SKM-1 (cell line): Measurements from ENCODE around the gene LRRC2.
A peak's percentile ranks its signal among the peaks of the same experiment; 100 is the strongest.
"Not testable (repeated sequence)": the region's sequence is repeated elsewhere in the genome, so short reads cannot be mapped to it uniquely, and the experiment has no call there.

Experiments
- DNase-seq: peaks from one replicate; lab custom pipeline; 2025; ENCODE audit not compliant: unreplicated experiment; lab: John Stamatoyannopoulos, UW

LRRC2 gene

GRCh38 chr3:46584598-46585467, 18.7 kb upstream of the LRRC2 start:
- no peak for DNase-seq

DNA sequence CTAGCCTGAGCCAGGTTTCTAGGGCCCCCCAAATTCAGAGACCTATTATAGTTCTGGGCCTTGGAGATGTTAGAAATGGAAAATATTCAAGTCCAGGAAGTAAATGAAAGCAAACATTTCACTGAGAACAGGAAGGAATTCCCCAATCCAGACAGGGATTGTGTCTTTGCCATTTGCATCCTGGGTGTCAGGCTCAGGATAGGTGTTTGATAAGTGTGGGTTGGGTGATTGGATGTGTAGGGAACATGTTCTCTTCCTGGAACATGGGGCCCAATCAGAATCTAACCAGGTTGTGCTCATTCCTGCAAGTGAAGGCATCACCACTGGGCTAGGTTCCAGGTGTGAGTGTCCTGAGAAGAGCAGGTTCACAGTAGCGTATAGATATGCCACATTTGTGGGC, 14.6 kb upstream of the LRRC2 start:
- DNase-seq, result no peak

DNA sequence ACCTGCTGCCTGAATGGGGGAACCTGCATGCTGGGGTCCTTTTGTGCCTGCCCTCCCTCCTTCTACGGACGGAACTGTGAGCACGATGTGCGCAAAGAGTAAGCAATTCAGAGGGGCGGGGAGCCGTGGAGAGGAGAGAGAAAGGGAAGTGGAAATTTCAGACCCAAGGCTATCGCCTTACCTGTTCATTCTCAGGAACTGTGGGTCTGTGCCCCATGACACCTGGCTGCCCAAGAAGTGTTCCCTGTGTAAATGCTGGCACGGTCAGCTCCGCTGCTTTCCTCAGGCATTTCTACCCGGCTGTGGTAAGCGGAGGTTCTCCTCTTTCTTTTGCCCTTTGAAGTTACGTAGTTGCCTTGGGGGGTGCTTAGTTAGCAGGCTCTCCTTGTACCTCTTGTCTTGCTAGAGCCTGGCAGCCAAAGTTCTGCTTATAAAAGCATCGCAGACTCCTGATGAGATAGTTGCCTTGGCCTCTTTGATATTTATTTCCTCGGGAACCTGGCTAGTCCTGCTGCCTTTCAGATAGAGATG, 13.7 kb upstream of the LRRC2 start:
- DNase-seq, result no peak

DNA sequence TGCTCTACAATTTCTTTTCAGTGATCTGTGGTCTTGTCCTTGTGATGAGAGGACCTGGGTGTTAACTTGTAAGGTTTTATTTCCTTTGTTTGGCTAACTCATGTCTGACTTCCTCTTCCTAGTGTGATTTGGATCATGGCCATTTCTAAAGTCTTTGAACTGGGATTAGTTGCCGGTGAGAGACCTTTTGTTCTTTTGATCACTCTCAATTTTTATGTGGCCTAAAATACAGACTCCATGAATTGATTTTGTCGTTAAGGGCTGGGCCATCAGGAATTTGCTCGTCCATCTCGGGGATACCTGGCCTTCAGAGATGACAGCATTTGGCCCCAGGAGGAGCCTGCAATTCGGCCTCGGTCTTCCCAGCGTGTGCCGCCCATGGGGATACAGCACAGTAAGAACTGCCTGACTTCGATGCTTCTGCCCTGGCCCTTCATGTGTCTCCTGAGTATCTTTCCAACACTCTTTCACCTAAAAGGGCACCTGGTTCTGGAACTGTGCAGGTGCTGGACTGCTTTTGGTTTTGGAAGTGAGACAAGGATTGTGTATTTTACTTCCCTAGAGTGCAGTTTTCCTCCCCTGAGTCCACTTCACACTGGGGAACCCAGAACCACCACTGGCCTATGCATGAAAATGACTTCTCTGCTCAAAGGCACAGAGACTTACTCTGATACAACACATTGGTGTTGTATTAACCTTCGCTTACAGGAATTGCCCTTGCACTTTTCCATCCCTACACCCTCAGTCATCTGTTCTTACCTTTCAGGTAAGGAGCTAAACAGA, 13.1 kb upstream of the LRRC2 start:
- DNase-seq, result peak; percentile 27

- DNase-seq, result not testable (repeated sequence)
Measured at GRCh38 chr3:46577580-46578249, 11.6 kb upstream of the LRRC2 start.

GRCh38 chr3:46576879-46577278, 10.8 kb upstream of the LRRC2 start:
- no peak for DNase-seq

DNA sequence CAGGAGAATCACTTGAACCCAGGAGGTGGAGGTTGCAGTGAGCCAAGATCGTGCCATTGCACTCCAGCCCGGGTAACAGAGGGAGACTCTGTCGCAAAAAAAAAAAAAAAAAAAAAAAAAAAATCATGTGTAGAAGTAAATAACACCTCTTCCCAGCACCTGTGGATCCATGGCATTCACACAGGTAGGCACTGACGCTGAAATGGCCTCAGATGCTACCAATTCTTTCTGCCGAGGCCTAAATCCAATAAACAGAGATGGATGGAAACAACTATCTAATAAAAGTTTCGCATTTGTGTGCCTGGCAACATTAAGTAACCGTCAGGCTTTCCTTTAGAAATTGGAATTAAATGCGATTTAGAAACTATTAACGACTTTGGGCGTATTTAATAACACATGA, 10.3 kb upstream of the LRRC2 start:
- DNase-seq, result no peak

DNA sequence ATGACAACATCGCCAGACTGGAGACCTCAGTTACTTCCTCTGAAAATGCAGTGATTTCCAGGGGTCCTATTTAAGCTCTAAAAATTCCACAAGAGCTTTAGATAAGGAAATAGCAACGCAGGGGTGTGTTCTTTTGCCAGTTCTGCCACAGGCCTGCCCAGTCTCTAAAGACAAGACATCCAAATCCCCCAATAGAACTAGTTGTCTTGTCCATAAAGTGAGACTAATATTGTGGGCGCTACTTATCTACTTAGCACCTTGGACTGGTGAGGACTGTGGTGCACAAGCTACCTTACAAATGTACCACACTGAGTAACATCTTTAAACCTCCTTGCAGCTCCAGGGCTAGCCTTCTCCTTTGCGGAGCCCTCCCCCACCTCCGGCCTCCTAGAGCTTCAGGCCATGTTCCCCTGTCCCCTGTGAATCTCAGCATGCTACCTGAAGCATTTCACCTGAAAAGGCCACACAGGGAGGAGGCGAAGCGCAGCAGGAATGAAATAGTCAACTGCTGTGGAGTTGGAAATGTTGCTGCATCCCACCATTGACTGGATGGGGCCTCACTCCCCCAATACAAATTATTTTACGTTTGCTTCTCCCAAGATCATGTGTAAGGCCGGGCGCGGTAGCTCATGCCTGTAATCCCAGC, 9.6 kb upstream of the LRRC2 start:
- no peak for DNase-seq

DNA sequence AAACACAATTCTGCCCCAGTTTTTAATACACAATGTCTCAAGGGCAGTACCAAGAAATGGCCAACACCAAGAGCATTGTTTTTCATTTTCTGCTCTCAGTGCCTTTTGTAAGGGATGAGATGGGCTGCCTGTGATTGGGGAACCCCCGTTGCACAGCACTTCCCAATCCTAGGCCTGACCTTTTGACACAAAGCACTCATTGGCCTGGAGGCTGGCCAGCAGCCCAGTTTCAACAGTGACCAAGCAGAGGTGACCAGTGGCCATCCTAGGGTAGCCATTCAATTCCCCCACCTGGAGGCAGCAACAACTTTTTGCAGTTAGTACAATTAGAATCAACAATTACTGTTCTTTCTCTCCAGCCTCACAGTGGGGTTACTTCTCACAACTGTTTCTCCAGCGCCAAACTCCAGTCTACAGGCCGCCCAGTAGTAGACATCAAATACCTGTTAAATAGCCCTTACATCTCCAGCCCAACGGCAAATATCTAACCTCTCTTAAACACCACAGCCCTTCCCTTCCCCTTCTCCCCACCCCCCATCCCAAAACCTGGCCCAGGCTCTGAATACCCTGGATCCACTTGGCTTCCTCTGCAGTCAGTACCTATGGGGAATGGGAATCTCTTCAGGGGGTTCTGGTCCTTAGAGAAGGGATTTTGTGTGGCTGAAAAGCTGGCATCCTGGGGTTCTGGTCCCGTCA, 8.9 kb upstream of the LRRC2 start:
- no peak for DNase-seq

DNA sequence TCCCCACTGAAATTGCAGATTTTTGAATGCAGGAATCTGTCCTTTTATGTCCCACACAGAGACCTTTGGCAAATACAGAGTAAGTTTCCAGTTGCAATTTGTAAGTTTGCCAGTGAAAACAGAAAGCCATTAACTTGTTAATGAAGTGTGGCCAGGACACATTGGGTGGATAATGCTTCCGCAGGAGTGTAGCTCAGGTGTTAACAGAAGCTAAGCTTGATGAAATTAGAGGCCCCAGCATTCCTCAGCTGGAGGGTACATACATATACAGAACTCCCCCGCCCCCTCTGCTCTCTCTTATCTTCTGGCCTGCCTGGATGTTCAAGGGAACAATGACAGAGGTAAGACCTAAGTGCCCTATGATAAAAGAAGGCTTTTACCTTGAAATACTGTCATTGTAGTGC, 8.1 kb upstream of the LRRC2 start:
- DNase-seq, result no peak

- no peak for DNase-seq
Measured at GRCh38 chr3:46573701-46574100, 7.6 kb upstream of the LRRC2 start.

DNA sequence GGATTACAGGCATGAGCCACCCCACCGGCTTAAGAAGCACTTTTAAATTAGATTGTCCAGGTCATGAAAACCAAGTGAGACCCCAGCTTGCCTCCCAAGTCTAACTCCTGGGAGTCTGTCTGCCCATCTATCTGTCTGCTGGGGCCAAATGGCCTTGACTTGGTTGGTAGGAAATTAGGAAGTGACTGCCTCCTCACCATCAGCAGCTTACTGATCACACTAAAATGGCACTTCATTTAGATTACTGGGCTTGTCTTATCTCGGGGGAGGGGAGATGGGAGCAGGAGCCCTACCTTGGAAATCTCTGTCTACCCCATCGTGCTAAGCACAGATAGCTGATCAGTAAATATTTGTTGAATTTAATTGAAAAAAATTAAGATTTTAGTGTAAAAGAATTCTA, 5.6 kb upstream of the LRRC2 start:
- no peak for DNase-seq

- DNase-seq, result no peak
Measured at GRCh38 chr3:46565607-46566039, 479 bp downstream of the LRRC2 start.

GRCh38 chr3:46565077-46565476, 1.0 kb downstream of the LRRC2 start:
- DNase-seq, result no peak

DNA sequence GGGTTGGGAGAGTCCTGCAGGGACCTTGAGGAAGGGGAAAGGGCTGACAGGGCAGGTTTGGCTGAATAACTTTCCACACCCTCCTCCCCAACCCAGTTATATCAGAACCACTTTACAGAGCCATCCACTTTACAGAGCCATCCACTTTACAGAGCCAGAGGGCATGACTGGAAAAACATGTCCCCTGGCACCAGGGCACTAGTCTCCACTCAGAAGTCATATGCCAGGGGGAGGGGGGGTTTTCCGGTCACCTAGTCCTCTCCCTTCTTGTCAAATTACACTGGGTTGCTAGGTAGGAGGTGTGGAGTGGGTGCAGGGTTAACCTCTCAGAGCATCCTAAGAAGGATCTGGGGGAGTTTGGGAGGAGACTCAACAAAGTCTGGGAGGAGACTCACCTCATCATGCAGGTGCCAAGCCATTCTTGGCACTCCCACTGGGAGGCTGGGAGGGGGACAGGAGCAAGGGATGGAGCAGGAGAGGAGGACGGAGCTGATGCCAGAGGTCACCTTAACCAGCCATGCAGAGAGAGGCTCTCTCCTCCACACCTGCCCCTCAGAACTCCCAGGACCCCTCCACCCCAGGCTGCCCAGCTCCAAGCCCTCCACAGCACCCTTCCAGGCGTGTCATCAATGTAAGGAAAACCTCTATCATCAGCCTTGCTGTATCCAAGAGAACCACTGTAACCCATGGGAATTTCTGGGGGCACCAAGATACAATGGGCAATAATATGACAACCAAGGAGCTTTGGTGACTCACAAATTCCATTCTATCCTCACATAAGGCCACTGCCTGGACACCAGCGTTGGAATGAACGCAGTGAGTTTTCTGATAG, 1.7 kb downstream of the LRRC2 start:
- DNase-seq, result no peak

GRCh38 chr3:46561951-46562350, 4.2 kb downstream of the LRRC2 start:
- DNase-seq, result no peak

DNA sequence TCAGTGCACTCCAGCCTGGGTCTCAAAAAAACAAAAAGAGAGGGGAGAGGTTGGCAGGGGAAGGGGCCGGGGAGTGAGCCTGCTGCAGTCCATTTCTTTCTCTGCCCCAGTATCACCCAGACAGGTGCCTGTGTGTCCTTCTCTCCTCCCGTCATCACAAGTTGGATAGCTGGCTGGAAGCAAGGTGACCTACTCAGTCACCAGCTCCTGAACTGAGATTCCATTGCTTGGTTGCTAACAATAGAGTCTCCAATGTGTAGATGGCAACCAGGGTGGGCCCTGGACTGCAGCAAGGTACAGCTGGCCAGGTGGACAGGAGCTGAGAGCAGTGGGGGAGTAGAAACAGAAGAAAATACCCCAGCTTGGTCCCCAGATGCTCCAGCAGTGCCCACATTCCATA, 4.6 kb downstream of the LRRC2 start:
- no peak for DNase-seq

GRCh38 chr3:46559091-46559704, 6.9 kb downstream of the LRRC2 start:
- no peak for DNase-seq
